NCI-H2171 (cell line): Measurements from ENCODE around the gene FAM131A.

Experiments used
- DNase-seq: peaks from one replicate; lab custom pipeline; 2025; lab: John Stamatoyannopoulos, UW

Gene FAM131A

DNA sequence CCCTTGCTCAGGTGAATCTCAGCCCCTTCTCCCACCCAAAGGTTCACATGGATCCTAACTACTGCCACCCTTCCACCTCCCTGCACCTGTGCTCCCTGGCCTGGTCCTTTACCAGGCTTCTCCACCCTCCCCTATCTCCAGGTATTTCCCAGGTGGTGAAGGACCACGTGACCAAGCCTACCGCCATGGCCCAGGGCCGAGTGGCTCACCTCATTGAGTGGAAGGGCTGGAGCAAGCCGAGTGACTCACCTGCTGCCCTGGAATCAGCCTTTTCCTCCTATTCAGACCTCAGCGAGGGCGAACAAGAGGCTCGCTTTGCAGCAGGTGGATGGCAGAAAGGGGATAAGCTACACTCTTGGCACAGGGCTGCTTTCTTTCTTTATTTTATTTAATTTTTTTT, 4.5 kb downstream of the FAM131A start:
- no peak for DNase-seq

DNA sequence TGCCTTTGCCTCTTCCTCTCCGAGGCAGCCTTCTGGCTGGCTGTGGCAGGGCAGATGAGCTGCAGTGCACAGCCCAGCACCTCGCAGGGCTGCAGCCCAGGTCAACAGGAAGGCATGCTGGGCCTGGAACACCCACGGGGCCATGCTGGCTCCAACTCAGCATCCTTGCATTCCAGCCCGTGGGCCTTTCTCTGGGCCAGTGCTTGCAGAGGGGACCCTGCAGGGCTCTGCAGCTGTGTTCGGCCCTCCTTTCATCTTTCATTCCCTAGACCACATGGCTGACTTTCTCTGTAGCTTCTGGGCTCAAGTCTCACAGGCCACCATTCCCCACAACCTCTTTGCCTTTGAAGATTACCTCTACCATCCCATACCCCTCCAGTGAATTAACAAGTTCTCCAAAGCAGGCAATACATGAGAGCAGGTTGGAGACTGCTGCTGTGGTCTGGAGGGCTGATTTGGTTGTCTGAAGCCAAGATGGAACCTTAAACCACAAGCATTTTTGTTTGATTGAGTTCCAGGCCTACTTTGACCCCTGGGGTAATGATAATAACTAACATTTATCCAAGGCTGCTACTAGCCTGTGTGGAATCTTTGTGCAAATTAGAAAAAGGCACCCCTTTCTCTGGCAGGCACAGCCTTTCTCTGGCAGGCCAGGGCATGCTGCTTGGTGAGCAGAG, 5.9 kb downstream of the FAM131A start:
- no peak for DNase-seq

DNA sequence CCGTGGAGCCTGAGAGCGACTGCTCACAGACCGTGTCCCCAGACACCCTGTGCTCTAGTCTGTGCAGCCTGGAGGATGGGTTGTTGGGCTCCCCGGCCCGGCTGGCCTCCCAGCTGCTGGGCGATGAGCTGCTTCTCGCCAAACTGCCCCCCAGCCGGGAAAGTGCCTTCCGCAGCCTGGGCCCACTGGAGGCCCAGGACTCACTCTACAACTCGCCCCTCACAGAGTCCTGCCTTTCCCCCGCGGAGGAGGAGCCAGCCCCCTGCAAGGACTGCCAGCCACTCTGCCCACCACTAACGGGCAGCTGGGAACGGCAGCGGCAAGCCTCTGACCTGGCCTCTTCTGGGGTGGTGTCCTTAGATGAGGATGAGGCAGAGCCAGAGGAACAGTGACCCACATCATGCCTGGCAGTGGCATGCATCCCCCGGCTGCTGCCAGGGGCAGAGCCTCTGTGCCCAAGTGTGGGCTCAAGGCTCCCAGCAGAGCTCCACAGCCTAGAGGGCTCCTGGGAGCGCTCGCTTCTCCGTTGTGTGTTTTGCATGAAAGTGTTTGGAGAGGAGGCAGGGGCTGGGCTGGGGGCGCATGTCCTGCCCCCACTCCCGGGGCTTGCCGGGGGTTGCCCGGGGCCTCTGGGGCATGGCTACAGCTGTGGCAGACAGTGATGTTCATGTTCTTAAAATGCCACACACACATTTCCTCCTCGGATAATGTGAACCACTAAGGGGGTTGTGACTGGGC, 7.3 kb downstream of the FAM131A start:
- no peak for DNase-seq

DNA sequence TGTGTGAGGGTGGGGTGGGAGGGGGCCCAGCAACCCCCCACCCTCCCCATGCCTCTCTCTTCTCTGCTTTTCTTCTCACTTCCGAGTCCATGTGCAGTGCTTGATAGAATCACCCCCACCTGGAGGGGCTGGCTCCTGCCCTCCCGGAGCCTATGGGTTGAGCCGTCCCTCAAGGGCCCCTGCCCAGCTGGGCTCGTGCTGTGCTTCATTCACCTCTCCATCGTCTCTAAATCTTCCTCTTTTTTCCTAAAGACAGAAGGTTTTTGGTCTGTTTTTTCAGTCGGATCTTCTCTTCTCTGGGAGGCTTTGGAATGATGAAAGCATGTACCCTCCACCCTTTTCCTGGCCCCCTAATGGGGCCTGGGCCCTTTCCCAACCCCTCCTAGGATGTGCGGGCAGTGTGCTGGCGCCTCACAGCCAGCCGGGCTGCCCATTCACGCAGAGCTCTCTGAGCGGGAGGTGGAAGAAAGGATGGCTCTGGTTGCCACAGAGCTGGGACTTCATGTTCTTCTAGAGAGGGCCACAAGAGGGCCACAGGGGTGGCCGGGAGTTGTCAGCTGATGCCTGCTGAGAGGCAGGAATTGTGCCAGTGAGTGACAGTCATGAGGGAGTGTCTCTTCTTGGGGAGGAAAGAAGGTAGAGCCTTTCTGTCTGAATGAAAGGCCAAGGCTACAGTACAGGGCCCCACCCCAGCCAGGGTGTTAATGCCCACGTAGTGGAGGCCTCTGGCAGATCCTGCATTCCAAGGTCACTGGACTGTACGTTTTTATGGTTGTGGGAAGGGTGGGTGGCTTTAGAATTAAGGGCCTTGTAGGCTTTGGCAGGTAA, 8.1 kb downstream of the FAM131A start:
- peak; percentile 13 for DNase-seq

DNA sequence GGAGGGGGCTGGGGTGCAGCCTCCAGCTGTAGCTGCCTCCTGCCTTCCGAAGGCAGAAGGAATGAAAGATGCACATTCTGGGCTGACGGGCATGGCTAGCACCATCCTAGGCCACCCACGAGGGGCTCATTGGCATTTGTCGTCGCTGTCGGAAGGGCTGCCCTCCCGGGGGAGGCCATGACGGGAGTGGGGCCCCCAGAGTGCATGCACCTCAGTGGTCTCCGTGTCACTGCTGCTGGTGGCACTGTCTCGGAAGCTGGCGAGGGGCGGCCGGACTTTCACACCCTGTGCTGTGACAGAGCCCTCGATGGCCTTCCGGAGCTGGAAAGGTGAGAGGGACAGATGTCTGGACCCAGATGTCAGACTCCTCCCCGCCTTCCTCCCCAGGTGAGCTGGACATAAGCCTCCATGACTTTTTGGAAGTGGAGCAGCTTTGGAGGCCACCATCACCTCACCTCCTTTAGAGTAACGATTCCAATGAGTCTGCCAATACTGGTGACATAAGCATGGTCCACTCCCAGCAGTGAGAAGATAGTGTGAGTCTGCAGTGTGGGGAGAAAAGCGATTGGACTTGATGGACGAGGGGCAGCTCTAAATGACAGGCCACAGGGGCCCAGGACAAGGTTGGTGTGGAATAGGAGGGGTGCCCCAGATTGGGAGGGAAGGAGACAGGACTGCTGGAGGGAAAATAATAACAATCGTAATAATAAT, 9.2 kb downstream of the FAM131A start:
- DNase-seq, result no peak

DNA sequence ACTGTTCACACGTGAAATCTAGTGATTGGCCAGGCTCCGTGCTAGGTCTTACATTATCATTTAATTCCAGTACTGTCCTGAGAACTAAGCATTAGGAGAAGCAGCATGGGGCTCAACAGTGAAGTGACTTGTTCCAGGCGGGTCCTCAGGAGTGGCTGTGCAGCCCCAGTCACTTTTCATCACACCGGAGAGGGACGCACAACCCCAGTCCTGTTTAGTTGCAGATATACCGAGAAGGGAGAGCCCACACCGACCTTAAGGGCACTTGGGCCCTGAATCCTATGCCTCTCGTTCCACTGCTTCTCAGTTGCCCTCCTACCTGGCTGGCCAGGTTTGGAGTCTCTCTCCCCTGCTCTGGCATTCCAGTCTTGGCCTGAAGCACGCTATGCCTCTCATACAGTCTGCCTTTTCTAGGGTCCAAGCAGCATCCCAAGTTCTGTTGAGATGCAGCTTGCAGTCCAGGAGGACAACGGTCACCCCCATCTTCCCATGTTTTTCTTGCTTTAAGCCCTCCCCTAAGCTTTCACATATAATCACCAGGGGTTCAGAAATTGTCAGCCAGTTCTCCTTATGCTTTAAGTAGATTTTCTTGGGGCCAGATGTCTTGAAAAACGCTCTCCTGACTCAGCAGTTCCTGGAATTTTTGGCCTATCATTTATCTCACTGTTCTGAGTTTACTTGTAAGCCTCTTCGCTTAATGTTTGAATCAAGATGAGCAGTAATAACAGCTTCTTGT, 10.1 kb downstream of the FAM131A start:
- no peak for DNase-seq

DNA sequence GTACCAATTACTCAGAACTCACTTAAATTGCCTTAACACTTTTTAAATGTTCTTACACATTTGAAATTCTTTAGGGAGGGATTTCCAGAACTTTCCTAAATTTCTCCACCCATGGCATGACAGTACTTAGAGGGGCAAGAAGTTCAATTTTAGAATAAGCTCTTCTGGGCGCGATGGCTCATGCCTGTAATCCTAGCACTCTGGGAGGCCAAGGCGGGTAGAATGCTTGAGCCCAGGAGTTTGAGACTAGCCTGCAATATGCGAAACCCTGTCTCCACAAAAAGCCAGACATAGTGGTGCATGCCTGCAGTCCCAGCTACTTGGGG, 10.6 kb downstream of the FAM131A start:
- no peak for DNase-seq

DNA sequence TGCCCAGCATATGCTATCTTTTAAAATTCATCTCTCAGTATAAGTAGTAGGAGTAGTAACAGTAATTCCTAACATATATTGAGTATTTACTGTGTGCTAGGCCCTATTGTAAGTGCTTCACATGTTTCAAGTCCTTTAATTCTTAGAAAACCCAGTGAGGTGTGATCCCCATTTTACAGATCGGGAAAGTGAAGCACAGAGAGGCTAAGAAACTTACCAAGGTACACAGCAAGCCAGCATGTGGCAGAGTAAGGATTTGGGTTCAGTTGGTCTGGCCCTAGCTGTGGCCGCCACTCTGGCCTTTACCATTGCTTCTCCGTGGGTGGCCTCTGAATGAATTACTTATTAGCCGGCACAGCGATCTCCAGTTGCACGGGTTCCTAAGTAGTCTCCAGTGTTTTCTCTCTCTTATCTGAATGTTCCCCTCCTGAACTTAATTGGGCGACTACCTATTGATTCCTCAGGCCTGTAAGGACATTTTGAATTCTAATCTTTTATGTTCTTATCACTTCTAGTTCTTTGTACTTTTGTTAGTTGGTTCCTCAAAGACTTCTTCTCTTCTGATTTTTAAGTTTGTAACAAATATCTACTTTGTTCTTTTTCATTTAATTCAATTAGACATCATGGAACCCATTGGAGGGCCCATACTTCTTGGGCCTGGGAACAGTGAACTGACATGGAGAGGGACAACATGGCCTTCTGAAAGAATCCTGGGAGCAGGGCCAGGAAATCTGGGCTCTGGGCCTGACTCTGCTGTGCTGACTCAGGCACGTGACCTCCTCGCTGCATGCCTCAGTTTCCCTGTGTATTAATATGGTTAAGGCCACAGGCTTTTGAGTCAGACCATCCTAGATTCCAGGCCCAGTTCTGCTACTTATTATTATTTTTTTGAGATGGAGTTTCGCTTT, 12.4 kb downstream of the FAM131A start:
- DNase-seq, result no peak

DNA sequence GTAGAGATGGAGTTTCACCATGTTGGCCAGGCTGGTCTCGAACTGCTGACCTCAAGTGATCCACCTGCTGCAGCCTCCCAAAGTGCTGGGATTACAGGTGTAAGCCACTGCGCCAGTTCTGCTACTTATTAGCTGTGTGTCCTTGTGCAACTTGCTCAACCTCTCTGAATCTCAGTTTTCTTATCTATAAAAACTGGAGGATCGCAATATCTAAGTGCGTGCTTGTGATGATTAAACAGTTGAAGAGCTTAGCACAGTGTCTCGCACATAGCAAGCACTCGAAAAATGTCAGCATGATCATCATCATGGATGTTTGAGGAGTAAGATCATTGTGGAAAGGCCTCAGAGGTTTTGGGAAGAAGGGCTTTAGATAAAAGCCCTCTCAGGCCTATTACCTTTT, 13.2 kb downstream of the FAM131A start:
- DNase-seq, result no peak

DNA sequence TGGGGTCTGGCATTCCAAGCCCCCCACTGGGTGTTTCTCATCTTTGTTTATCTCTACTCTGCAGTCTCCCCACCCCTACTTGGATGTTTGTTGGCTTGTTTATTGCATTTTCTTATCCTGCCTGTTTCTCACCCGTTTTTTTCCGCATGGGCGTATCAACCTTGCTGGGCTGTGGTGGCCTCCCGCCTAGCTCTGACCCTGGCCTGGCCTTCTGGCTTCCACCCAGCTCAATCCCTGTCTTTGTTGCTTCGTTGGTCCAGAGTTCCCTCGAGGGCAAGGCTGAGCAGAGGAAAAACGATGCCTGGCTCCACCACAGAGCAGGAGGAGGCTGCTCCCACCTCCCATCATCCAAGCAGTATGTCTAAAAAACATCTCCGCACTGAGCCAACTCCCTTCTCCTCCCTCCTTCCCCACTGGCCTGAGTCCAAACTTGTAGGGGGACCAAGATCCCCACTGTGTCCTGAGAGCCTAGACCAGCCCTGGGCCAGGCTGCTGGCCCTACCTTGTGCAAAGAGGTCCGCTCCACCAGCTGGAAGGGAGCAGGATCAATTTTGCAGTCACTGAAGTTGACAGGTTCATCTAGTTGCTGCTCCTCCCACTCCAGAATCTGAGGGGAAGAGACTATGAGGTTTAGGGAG, 14.2 kb downstream of the FAM131A start:
- no peak for DNase-seq

DNA sequence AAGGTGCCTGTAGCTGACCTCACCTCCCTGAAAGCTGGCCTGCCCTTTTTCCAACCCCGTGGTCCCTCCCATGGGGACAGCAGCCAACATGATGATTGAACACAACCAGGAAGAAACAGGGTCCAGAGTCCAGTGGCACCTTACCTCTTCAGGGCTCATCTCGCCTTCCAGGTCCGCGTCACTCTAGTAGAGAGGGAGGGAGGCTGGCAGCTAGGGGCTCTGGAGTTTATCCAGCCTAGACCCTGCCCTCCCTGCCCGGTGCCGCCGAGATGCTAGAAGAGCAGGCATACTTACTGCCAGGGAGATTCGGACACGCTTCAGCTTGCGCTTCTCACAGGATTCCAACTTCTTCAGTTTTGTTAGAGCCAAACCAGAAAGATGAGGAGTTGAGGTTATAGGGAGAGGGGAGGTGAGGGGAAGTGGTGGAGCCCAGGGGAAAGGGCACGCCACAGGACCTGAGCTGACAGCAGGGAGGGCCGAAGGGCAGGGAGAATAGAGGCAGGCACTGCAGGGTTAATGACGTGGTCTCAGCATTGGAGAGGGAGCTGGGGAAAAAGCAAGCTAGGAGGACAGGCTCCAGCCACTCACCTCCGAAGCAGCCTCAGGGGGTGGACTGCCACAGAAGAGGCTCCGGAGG, 14.9 kb downstream of the FAM131A start:
- DNase-seq, result no peak

DNA sequence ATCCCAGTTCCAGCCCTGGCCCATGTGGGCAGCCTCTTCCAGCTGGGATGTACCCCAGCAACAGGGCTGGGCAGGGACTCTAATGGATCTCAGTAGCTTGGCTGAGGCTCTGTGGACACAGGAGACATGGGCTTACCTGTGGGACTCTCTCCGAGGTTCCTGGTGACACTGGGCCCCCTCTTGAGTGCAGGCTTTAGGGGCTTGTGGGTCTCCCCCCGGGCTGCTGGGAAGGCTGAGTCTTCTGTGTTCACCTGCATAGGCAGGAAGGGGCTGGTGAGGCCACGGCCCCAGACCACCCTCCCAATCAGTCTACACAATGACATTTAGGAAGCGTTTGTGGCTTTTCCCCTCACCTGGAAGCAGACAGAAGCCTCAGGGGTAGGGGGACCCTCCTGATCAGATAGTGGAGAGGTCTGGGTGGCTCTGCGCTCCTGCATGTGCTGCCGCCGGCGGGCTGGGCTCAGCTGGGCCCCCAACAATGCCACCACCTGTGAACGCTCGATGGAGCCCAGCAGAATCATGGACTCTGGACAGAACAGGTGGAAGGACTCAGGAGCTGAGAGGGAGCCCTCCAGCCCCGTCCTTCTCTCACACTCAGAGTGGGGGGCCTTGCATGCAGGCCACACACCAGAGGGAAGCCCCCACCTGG, 15.6 kb downstream of the FAM131A start:
- DNase-seq, result no peak

DNA sequence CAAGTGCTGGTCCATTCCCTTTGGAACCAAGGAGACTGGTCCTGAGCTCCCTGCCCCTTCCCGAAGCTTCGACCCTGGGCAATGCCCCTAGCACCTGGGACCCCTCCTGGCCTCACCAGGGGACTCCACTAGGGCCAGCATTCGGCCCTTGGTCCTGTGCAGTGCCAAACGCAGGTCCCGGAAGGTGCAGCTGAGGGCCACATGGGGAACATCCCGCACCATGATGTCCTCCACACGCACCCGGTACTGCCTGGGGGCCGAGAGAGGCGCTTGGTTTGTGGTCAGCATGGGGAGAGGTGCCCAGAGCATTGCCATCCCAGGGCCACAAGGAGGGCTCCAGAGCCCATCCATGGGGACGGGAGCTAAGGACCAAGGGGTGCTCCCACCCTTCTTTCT, 16.1 kb downstream of the FAM131A start:
- DNase-seq, result no peak

DNA sequence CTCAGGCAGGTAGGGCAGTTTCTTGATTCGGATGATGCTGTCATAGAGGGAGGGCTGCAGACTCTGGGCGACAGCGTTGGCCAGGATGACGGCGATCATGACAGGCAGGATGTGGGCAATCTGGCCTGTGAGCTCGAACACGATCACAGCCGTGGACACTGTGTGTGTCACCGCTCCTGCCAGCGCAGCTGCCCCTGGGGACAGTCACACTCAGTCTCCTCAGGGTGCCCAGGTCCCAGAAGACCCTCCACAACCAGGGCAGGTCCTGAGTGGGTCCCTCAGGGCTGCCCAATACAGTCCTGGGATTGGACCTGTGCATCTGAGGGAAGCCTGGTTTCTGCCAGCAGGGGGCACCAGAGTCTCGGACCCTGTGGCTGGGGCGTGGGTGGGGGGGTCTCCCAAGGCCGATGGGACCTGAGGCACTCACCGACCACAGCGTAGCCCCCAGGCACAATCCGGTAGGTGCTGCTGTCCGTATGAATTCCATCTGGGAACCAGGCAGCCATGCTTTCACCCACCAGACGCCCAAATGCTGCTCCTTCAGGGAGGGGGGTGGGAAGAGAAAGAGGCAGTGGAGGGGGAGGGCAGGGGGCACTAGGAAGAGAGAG, 16.8 kb downstream of the FAM131A start:
- no peak for DNase-seq

DNA sequence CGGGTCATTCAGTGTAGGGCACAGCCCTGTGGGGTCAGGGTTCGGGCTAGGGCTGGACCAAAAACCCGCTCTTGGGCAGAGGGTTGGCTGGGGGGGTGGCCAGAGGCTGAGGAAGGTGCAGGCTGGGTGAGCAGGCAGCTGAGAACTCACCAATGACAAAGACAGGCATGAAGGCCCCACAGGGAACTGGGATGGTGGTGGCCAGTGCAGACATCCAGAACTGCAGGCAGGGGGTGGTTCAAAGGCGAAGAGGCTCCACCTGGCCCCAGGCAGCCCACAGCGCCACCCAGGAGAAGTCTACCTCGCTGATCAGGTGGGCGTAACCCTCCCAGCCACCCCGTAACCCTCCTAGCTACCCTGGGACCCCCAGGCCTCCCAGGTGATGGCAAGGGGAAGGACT, 17.4 kb downstream of the FAM131A start:
- no peak for DNase-seq

DNA sequence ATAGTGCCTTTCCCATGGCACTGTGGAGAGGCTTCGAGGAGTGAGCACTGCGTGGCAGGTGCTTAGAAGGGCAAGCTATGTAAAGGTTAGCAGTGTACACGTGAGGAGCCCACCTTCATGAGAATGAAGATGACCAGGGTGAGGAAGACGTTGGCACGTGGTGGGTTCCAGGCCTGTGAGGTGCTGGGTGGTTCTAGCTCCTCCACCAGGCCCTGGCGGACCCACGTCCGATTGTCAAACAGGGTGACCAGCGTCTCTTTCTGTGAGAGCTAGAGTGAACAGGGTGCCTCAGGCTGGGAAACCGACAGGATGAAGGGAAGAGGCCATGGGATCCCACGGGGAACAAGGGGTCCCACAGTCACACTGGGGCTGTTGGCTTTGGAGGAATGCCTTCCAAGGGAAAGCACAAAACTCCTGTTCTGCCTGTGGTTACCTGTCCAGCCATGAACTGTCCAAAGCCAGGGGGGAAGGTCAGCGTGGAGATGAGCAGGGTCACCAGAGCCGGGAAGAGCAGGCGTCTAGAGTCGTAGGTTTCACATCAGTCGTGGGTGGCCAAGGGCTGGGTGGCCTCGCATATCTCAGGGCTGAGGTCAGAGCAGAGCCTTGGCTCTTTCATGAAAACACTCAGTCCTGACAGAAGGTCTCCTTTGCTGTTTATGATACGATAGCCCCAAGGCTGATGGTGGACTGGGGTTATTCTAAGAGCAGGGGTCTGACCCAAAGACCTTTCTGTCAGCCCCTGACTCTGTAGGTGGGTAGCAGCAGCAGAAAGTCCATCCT, 18.1 kb downstream of the FAM131A start:
- no peak for DNase-seq

DNA sequence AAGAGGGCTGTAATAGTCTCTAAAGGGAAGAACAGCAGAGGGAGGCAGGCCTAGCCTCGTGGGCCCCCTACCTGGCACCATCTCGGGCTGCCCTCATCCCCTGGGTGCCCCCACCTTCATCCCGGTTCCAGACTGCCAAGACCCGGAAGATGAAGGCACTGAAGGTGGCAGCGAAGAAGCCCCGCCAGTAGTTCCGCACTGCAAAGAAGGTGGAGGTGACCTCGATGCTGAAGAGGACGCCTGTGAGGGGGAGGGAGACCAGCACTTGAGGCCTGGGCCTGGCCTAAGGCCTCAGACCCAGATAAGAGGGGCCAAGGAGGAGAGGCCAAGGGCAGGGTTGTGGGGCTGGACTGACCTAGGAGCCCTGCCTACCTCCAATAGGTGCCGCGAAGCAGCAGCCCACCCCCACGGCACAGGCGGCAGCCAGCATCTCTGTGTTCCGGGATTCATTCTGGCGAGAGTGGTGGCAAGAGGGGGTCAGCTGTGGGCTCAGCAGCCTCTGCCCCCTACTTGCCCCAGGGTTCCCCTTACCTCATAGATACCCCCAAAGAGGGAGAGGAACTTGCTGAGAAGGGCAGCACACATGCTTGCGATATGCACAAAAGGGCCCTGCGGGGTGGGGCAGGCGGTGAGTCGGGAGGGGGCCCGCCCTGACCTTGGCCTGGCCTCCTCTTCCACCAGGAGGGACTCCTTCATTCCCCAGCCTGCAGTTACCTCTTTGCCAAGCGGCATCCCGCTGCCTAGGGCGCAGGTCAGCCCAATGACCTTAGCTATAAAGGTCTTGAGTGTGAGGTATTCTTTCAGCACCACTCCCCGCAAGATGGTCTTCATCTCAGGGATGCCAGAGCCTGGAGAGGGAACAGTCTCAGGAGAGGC, 20.1 kb downstream of the FAM131A start:
- no peak for DNase-seq
